ENCODE measurements around the gene ZNF383.
"Not testable (repeated sequence)": the region's sequence is repeated elsewhere in the genome, so short reads cannot be mapped to it uniquely, and the experiment has no call there.

ZNF383 gene

GRCh38 chr19:37220383-37220782, 2.4 kb downstream of the ZNF383 start:
- no peak for DNase-seq (ENCODE audit: low spot score)
- Histone ChIP-seq H3K27ac (no peak overlapping the region), H3K4me3 (no peak overlapping the region)
- no peak for TF ChIP-seq CTCF (IDR thresholded peaks at IDR 0.05)

- DNase-seq (ENCODE audit: low spot score), result no peak
- no peak for TF ChIP-seq CTCF (IDR thresholded peaks at IDR 0.05)
- Histone ChIP-seq H3K27ac (no peak overlapping the region), H3K4me3 (no peak overlapping the region)
Measured at GRCh38 chr19:37221136-37221535, 3.1 kb downstream of the ZNF383 start.

GRCh38 chr19:37226248-37226647, 8.2 kb downstream of the ZNF383 start:
- Histone ChIP-seq H3K4me3 (no peak overlapping the region), H3K27ac (no peak overlapping the region)
- no peak for DNase-seq (ENCODE audit: low spot score)
- TF ChIP-seq CTCF (IDR thresholded peaks at IDR 0.05), result no peak

- H3K4me3 ChIP-seq, result no peak overlapping the region
- H3K27ac ChIP-seq, result no peak overlapping the region
- no peak for DNase-seq (ENCODE audit: low spot score)
- no peak for TF ChIP-seq CTCF (IDR thresholded peaks at IDR 0.05)
Measured at GRCh38 chr19:37227996-37228395, 10.0 kb downstream of the ZNF383 start.

- DNase-seq (ENCODE audit: low spot score), result no peak
- H3K27ac ChIP-seq, result no peak overlapping the region
- TF ChIP-seq CTCF (IDR thresholded peaks at IDR 0.05), result no peak
- H3K4me3 ChIP-seq, result no peak overlapping the region
Measured at GRCh38 chr19:37243206-37243632, 25.2 kb downstream of the ZNF383 start.

GRCh38 chr19:37251308-37252229, 33.6 kb downstream of the ZNF383 start:
- H3K4me3 ChIP-seq, result peak overlapping the region; percentile 65
- no peak for TF ChIP-seq CTCF (IDR thresholded peaks at IDR 0.05)
- peak; percentile 84 for DNase-seq (ENCODE audit: low spot score)
- H3K27ac ChIP-seq, result peak overlapping the region in 1 of 2 donors; percentile 58

- H3K27ac ChIP-seq; DNase-seq (ENCODE audit: low spot score); H3K4me3 ChIP-seq: not testable (repeated sequence)
Measured at GRCh38 chr19:37263028-37263427, 45.0 kb downstream of the ZNF383 start.

- DNase-seq (ENCODE audit: low spot score), result not testable (repeated sequence)
Measured at GRCh38 chr19:37267005-37267404, 49.0 kb downstream of the ZNF383 start.

GRCh38 chr19:37267755-37268154, 49.7 kb downstream of the ZNF383 start:
- not testable (repeated sequence) for H3K4me3 ChIP-seq; DNase-seq (ENCODE audit: low spot score); H3K27ac ChIP-seq

More at GRCh38 chr19:37267005-37267404, 49.0 kb downstream of the ZNF383 start:
- H3K27ac ChIP-seq, H3K4me3 ChIP-seq: not testable (repeated sequence)

GRCh38 chr19:37280656-37281055, 62.6 kb downstream of the ZNF383 start:
- DNase-seq (ENCODE audit: low spot score), result not testable (repeated sequence)

GRCh38 chr19:37284020-37284419, 66.0 kb downstream of the ZNF383 start:
- not testable (repeated sequence) for H3K27ac ChIP-seq; DNase-seq (ENCODE audit: low spot score); H3K4me3 ChIP-seq

More at GRCh38 chr19:37280656-37281055, 62.6 kb downstream of the ZNF383 start:
- not testable (repeated sequence) for H3K4me3 ChIP-seq, H3K27ac ChIP-seq

- not testable (repeated sequence) for H3K27ac ChIP-seq; DNase-seq (ENCODE audit: low spot score); H3K4me3 ChIP-seq
Measured at GRCh38 chr19:37289229-37289628, 71.2 kb downstream of the ZNF383 start.

Measured in coronary artery (tissue), 2 donors.